HK-2 (cell line): ENCODE data around the gene DPYD.

Source experiments
- DNase-seq: peaks from one replicate; pipeline ENCODE4 v3.0.0-alpha.2; 2018; ENCODE audit not compliant: unreplicated experiment

Gene DPYD

GRCh38 chr1:97711858-97712257, 209.0 kb downstream of the DPYD start:
- no peak for DNase-seq

- no peak for DNase-seq
These were observed 227.2 kb downstream of the DPYD start for GRCh38 chr1:97693601-97694000.

GRCh38 chr1:97691325-97691724, 229.5 kb downstream of the DPYD start:
- no peak for DNase-seq

GRCh38 chr1:97685360-97685759, 235.5 kb downstream of the DPYD start:
- DNase-seq, result no peak

- no peak for DNase-seq
These were observed 239.9 kb downstream of the DPYD start for GRCh38 chr1:97680894-97681293.

- no peak for DNase-seq
These were observed 240.4 kb downstream of the DPYD start for GRCh38 chr1:97680470-97680869.

- no peak for DNase-seq
These were observed 243.1 kb downstream of the DPYD start for GRCh38 chr1:97677702-97678101.

- DNase-seq, result no peak
These were observed 246.3 kb downstream of the DPYD start for GRCh38 chr1:97674517-97674916.

GRCh38 chr1:97668945-97669344, 251.9 kb downstream of the DPYD start:
- DNase-seq, result no peak

- DNase-seq, result no peak
These were observed 260.3 kb downstream of the DPYD start for GRCh38 chr1:97660431-97661105.

- no peak for DNase-seq
These were observed 265.8 kb downstream of the DPYD start for GRCh38 chr1:97654876-97655585.

GRCh38 chr1:97651250-97651649, 269.6 kb downstream of the DPYD start:
- no peak for DNase-seq

GRCh38 chr1:97649591-97649990, 271.2 kb downstream of the DPYD start:
- no peak for DNase-seq

- DNase-seq, result no peak
These were observed 273.1 kb downstream of the DPYD start for GRCh38 chr1:97647776-97648175.

GRCh38 chr1:97646071-97646470, 274.8 kb downstream of the DPYD start:
- no peak for DNase-seq

- DNase-seq, result no peak
These were observed 280.2 kb downstream of the DPYD start for GRCh38 chr1:97640677-97641076.

- DNase-seq, result no peak
These were observed 283.9 kb downstream of the DPYD start for GRCh38 chr1:97636941-97637340.

GRCh38 chr1:97634758-97635157, 286.1 kb downstream of the DPYD start:
- no peak for DNase-seq

GRCh38 chr1:97632776-97633175, 288.1 kb downstream of the DPYD start:
- DNase-seq, result no peak

GRCh38 chr1:97632075-97632474, 288.8 kb downstream of the DPYD start:
- DNase-seq, result no peak

- no peak for DNase-seq
These were observed 289.9 kb downstream of the DPYD start for GRCh38 chr1:97630948-97631347.

- DNase-seq, result no peak
These were observed 290.6 kb downstream of the DPYD start for GRCh38 chr1:97630281-97630680.

- no peak for DNase-seq
These were observed 297.6 kb downstream of the DPYD start for GRCh38 chr1:97623220-97623619.

- DNase-seq, result no peak
These were observed 298.9 kb downstream of the DPYD start for GRCh38 chr1:97621955-97622354.
